ENCODE data around the gene MIPOL1.

The MIPOL1 gene

DNA sequence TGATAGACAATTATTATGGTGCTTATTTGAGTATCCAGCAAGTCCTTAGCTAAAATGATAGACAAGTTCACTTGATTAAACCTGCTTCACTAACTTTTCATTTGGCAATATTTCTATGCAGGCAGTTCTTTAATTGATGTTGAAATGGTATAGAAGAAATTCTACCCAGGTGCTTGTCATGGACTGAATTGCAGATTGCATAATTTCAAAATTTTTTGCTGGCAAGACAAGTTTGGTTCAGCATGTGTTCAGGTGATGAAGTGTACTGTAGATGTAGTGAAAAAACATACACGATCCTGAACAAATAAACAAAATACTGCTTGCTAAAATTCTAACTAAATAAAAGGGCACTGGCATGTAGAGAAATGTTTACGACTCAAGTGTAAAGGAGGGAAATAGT, 208.4 kb downstream of the MIPOL1 start:
- no peak for DNase-seq (ENCODE audit: extremely low spot score)
- TF ChIP-seq, protein P1, sequence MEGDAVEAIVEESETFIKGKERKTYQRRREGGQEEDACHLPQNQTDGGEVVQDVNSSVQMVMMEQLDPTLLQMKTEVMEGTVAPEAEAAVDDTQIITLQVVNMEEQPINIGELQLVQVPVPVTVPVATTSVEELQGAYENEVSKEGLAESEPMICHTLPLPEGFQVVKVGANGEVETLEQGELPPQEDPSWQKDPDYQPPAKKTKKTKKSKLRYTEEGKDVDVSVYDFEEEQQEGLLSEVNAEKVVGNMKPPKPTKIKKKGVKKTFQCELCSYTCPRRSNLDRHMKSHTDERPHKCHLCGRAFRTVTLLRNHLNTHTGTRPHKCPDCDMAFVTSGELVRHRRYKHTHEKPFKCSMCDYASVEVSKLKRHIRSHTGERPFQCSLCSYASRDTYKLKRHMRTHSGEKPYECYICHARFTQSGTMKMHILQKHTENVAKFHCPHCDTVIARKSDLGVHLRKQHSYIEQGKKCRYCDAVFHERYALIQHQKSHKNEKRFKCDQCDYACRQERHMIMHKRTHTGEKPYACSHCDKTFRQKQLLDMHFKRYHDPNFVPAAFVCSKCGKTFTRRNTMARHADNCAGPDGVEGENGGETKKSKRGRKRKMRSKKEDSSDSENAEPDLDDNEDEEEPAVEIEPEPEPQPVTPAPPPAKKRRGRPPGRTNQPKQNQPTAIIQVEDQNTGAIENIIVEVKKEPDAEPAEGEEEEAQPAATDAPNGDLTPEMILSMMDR (IDR thresholded peaks at IDR 0.05; ENCODE audit: control extremely low read depth, extremely low read depth, low read depth, missing control alignments) = no peak
- CTCF ChIA-PET = no interaction called here
- POLR2A ChIA-PET = no interaction called here

DNA sequence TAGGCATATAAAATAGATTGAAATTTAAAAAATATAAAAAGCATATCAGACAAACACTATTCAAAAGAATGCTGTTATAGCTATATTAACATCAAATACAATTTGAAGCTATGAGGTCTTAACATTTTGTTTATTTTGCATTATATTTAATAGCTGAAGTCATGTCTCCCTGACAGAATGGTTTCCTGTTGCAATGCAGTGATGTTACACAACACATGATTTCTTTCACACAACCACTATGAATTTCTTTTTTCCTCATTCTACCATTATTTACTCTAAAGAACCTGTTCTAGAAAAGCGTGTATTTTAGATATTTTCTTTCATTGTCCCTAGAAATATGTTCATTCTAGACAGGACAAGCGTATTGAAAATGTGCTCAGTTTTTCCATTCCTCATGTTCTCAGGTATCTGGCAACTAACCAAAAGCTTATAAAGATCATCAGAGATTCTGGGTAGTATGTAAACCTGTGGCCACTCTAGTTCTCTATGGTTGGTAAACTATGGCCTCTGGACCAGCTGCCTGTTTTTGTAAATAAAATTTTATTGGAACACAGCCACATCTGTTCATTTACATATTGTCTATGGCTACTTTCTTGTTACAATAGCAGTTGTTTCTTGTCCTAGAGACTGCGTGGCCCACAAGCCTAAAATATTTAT, 213.5 kb downstream of the MIPOL1 start:
- CTCF ChIA-PET = interaction anchor here (1.1 to 1.2 kb wide), 2 partner anchors 10 to 33 kb away, joined by 3 to 4 read pairs; no protein-coding TSS in a partner anchor
- no peak for DNase-seq (ENCODE audit: extremely low spot score)
- POLR2A ChIA-PET = no interaction called here

DNA sequence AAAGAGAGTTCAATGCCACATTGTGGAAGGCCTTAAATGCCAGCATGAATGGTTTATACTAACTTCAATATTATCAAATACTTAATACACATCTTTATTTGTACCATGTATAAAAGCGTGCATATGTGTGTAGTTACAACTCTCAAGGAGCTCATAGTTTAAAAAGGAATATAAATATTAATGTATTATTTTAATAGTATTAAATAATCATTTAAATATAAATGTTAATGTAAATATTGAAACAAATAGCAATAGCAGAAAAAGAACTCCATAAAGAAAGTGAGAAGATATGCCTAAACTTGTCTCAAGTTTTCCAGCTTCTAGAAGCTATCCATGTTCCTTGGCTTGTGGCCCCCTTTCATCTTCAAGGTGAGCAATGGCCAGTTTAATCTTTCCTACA, 215.3 kb downstream of the MIPOL1 start:
- ChIA-PET CTCF (no interaction called here), POLR2A (no interaction called here)
- DNase-seq (ENCODE audit: extremely low spot score) = no peak
- TF ChIP-seq, protein P1 (IDR thresholded peaks at IDR 0.05; ENCODE audit: control extremely low read depth, extremely low read depth, low read depth, missing control alignments) = no peak

More for the DNA sequence above, 213.5 kb downstream of the MIPOL1 start:
- TF ChIP-seq, protein P1 (IDR thresholded peaks at IDR 0.05; ENCODE audit: control extremely low read depth, extremely low read depth, low read depth, missing control alignments) = no peak

DNA sequence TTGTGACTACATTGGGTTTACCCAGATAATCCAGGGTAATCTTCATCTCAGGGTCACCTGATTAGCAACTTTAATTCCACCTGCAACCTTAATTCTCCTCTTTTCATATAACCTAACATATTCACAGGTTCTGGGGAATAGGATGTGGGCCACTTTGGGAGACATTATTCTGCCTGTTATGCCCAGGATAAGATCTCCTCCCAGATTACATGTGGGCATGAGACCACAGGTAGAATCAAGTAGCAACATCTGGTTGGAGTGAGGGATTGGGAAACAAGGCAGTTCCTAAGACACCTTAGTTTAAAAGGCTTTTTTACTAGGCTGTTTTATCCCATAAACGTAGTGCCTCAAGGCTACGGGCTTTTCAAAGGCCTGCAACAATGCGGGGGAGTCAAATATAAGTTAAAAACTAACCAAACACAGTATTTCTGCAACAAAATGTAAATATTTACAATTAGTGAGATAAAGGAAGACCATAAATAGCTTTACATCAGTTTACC, 215.8 kb downstream of the MIPOL1 start:
- POLR2A ChIA-PET = no interaction called here
- DNase-seq (ENCODE audit: extremely low spot score) = no peak
- TF ChIP-seq, protein P1 (IDR thresholded peaks at IDR 0.05; ENCODE audit: control extremely low read depth, extremely low read depth, low read depth, missing control alignments) = no peak
- CTCF ChIA-PET = no interaction called here

DNA sequence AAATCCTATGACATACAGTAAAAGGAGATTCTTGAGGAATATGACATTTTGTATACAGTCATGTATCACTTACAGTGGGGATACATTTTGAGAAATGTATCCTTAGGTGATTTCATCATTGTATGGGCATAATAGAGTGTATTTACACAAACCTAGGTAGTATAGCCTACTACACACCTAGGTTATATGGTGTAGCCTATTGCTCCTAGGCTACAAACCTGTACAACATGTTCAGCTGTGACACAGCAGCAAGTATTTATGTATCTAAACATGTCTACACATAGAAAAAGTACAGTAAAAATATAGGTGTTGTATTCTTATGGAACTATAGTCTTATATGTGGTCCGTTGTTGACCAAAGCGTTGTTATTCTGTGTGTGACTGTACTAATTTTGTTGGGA, 218.5 kb downstream of the MIPOL1 start:
- TF ChIP-seq, protein P1 (IDR thresholded peaks at IDR 0.05; ENCODE audit: control extremely low read depth, extremely low read depth, low read depth, missing control alignments) = no peak
- DNase-seq (ENCODE audit: extremely low spot score) = no peak
- ChIA-PET CTCF (no interaction called here), POLR2A (no interaction called here)

DNA sequence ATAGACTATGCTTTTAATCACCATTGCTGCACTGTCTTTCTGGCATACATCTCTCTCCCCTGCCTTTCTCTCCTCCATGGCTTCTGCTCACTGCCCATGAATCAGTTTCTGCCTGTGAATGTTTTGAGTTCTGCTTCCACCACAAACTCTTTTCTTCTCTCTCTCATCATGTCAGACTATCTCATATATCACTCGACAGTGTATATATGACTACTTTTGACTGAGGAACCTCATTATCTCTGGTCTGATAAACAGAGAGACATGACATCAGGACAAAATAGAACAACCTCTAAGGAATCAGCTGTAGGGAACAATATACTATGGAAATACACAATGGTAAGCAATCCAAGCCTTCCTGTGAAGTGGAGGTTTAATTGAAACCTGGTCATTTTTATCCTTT, 219.4 kb downstream of the MIPOL1 start:
- DNase-seq (ENCODE audit: extremely low spot score) = no peak
- TF ChIP-seq, protein P1 (IDR thresholded peaks at IDR 0.05; ENCODE audit: control extremely low read depth, extremely low read depth, low read depth, missing control alignments) = no peak
- POLR2A ChIA-PET = no interaction called here
- CTCF ChIA-PET = no interaction called here

Measured in GM10248 (cell line).